Measurements from ENCODE around the gene CNTN1.
"Not testable (repeated sequence)": the region's sequence is repeated elsewhere in the genome, so short reads cannot be mapped to it uniquely, and the experiment has no call there.

Gene CNTN1

GRCh38 chr12:40701756-40702155, 9.5 kb downstream of the CNTN1 start:
- no peak for DNase-seq

GRCh38 chr12:40711121-40711520, 18.9 kb downstream of the CNTN1 start:
- DNase-seq = no peak

- DNase-seq = no peak
Measured at GRCh38 chr12:40714636-40715035, 22.4 kb downstream of the CNTN1 start.

- DNase-seq = no peak
Measured at GRCh38 chr12:40716037-40716436, 23.8 kb downstream of the CNTN1 start.

- no peak for DNase-seq
Measured at GRCh38 chr12:40717576-40717975, 25.3 kb downstream of the CNTN1 start.

- no peak for DNase-seq
Measured at GRCh38 chr12:40718878-40719372, 26.7 kb downstream of the CNTN1 start.

- no peak for DNase-seq
Measured at GRCh38 chr12:40723001-40723400, 30.8 kb downstream of the CNTN1 start.

GRCh38 chr12:40726366-40726765, 34.1 kb downstream of the CNTN1 start:
- no peak for DNase-seq

GRCh38 chr12:40727774-40728483, 35.7 kb downstream of the CNTN1 start:
- DNase-seq = no peak

GRCh38 chr12:40730281-40730680, 38.0 kb downstream of the CNTN1 start:
- no peak for DNase-seq

- DNase-seq = no peak
Measured at GRCh38 chr12:40733871-40734270, 41.6 kb downstream of the CNTN1 start.

GRCh38 chr12:40734276-40734675, 42.0 kb downstream of the CNTN1 start:
- DNase-seq = no peak

- DNase-seq = no peak
Measured at GRCh38 chr12:40735551-40736230, 43.5 kb downstream of the CNTN1 start.

- not testable (repeated sequence) for DNase-seq
Measured at GRCh38 chr12:40737416-40737815, 45.2 kb downstream of the CNTN1 start.

- DNase-seq = no peak
Measured at GRCh38 chr12:40738856-40739255, 46.6 kb downstream of the CNTN1 start.

GRCh38 chr12:40742041-40742440, 49.8 kb downstream of the CNTN1 start:
- no peak for DNase-seq

GRCh38 chr12:40745386-40745785, 53.1 kb downstream of the CNTN1 start:
- no peak for DNase-seq

- DNase-seq = no peak
Measured at GRCh38 chr12:40749863-40750262, 57.6 kb downstream of the CNTN1 start.

GRCh38 chr12:40752011-40752410, 59.8 kb downstream of the CNTN1 start:
- DNase-seq = no peak

- DNase-seq = no peak
Measured at GRCh38 chr12:40760821-40761220, 68.6 kb downstream of the CNTN1 start.

- no peak for DNase-seq
Measured at GRCh38 chr12:40762072-40762471, 69.8 kb downstream of the CNTN1 start.

GRCh38 chr12:40768125-40768864, 76.1 kb downstream of the CNTN1 start:
- DNase-seq = no peak

- DNase-seq = no peak
Measured at GRCh38 chr12:40769846-40770245, 77.6 kb downstream of the CNTN1 start.

- no peak for DNase-seq
Measured at GRCh38 chr12:40770781-40771180, 78.5 kb downstream of the CNTN1 start.
